Upper lobe of left lung (tissue), 6 donors: ENCODE results near the gene KDM5B. TPM values are rescaled to one million over a fixed set of nuclear protein-coding genes. Genes with fewer than 3 reads are reported as not detected.

Experiments
- ATAC-seq, 2 donors: fragments of 200-7000 bp; cut with Tn5 transposase; one replicate each; pipeline ENCODE4 v1.9.1; 2022; ENCODE audit warnings: mild to moderate bottlenecking in 2 of 2, moderate library complexity in 2 of 2; ENCODE audit not compliant: low FRiP score in 2 of 2
- DNase-seq, 2 donors: peaks; one replicate each; pipeline ENCODE4 v3.0.0-alpha.2; 2019 to 2020
- H3K27ac ChIP-seq, 4 donors: fragments of 200-600 bp; sonication (generic); one replicate each; pipeline ENCODE4 v1.5.1; 2016 to 2019
- H3K27me3 ChIP-seq, 4 donors: fragments of 200-600 bp; sonication (generic); one replicate each; pipeline ENCODE4 v1.5.1; 2017 to 2019
- H3K36me3 ChIP-seq, 4 donors: fragments of 200-600 bp; sonication (generic); one replicate each; pipeline ENCODE4 v1.5.1; 2016 to 2019
- H3K4me1 ChIP-seq, 4 donors: fragments of 200-600 bp; sonication (generic); one replicate each; pipeline ENCODE4 v1.5.1; 2018 to 2019
- H3K4me3 ChIP-seq, 4 donors: fragments of 200-600 bp; sonication (generic); one replicate each; pipeline ENCODE4 v1.5.1; 2017 to 2019; ENCODE audit warnings: mild to moderate bottlenecking in 2 of 4, moderate library complexity in 1 of 4
- H3K9me3 ChIP-seq, 4 donors: fragments of 200-600 bp; sonication (generic); one replicate each; pipeline ENCODE4 v1.5.1; 2018 to 2019
- EP300 ChIP-seq, 4 donors: sonication (generic); formaldehyde crosslinking; IDR thresholded peaks; one replicate each; pipeline ENCODE4 v1.5.1; 2017; ENCODE audit warnings: antibody characterized with exemption in 4 of 4, control low read depth in 2 of 4
- POLR2A ChIP-seq, 4 donors: fragments of 450-650 bp; IDR thresholded peaks; one replicate each; pipeline ENCODE4 v1.5.1; 2016 to 2017; ENCODE audit warnings: antibody characterized with exemption in 4 of 4, mild to moderate bottlenecking in 2 of 4
- POLR2AphosphoS5 ChIP-seq, 2 donors: sonication (generic); formaldehyde crosslinking; IDR thresholded peaks; one replicate each; pipeline ENCODE4 v1.5.1; 2017; ENCODE audit warnings: antibody characterized with exemption in 2 of 2
- WGBS, 2 donors: methylation state at CpG; one replicate each; pipeline ENCODE4 v1.1.5; 2017 to 2018; 5-methylcytosine and 5-hydroxymethylcytosine counted together
- total RNA-seq, 6 donors: library from RNA; depleted of rRNA in 4 of 6; stranded (reverse); fragments of >200 nt in 4 of 6; gene quantifications; one replicate each; pipeline versions ENCODE4 v1.1.0 to v1.2.1, GENCODE V29; 2016 to 2021
- TF ChIP-seq, protein P1 (sequence below), 6 experiments: fragments of 450-650 bp in 4 of 6; fragments of 200-600 bp in 2 of 6; sonication (generic) in 2 of 6; IDR thresholded peaks; one replicate each; pipeline ENCODE4 v1.5.1; 2016 to 2019; ENCODE audit warnings: antibody characterized with exemption in 6 of 6
- donor health status: DM: no; HTN: no; CAD: no; lungs with moderate emphysema.
- donor health status: DM: no; HTN: yes; CAD: no; lungs with severe emphysema.

Gene KDM5B
- 100 to 1,000 TPM in 1 of 6 donors, 10 to 100 TPM in 5; 42.2 to 102 (median 51.6) TPM for total RNA-seq

DNA sequence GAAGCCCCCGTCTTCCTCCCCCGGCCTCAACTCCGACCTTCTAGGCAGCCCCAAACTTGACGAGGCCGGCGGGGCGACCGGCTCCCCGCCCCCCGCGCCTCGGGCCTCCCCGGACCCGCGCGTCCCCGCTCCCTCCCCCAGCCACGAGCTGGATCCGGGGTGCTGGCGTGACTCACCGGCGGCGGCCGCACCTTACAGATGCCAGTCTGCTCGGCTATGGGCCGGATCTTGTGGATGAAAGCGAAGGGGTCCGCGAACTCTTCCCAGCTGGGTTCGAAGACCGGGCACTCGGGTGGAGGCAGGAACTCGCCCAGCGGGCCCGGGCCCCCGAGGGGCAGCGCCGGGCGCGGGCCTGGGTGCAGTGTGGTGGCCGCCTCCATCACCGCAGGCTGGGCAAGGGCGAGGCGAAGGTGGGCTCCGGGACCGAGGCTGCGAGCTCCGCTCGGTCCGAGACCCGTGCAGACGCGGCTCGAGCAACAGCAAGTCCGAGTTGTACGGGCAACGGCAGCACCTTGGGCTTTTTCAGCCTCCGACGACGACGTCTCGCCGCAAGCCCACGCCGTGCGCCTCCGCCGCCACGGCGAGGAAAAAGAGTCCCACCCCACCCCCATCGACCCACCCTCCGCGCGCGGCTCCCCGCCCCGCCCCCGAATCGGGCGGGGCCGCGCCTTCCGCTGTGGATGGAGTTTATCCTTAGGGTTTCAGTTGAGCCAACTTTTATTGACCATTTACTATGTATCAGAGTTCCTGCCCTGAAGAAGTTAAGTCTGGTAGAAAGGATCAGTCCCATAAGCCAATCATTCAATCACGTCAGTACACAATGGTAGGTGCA lies at the start of gene KDM5B:
Gene KDM5B, minus strand, starts transcription at position 496 of the 832 bp plus-strand sequence. Its CDS starts 116 bp downstream, at position 380.
- Histone ChIP-seq H3K4me3 (peak within 1 kb of the TSS; percentile 50 to 99 (median 78)), H3K9me3 (no peaks in the 10 kb centered on the region), H3K36me3 (no peaks in the 10 kb centered on the region), H3K27ac (peak within 1 kb of the TSS; percentile 81 to 94 (median 92)), H3K4me1 (peaks cover 23 to 46% (median 38%) of the 10 kb centered on the region in 4 donors), H3K27me3 (no peaks in the 10 kb centered on the region)
- 0 to 4% methylated on average over 1 to 62 of the region's 84 CpGs for WGBS, 2 donors
- ATAC-seq, result peak; percentile 8 to 57
- DNase-seq, result peak; percentile 74 to 94
- TF ChIP-seq POLR2A (IDR thresholded peaks at IDR 0.05) (peak in 3 of 4 donors; percentile 67 to 91 (median 79)), EP300 (IDR thresholded peaks at IDR 0.05) (peak in 1 of 4 donors; percentile 9), POLR2AphosphoS5 (IDR thresholded peaks at IDR 0.05) (peak; percentile 76 to 96)
- TF ChIP-seq, protein P1, sequence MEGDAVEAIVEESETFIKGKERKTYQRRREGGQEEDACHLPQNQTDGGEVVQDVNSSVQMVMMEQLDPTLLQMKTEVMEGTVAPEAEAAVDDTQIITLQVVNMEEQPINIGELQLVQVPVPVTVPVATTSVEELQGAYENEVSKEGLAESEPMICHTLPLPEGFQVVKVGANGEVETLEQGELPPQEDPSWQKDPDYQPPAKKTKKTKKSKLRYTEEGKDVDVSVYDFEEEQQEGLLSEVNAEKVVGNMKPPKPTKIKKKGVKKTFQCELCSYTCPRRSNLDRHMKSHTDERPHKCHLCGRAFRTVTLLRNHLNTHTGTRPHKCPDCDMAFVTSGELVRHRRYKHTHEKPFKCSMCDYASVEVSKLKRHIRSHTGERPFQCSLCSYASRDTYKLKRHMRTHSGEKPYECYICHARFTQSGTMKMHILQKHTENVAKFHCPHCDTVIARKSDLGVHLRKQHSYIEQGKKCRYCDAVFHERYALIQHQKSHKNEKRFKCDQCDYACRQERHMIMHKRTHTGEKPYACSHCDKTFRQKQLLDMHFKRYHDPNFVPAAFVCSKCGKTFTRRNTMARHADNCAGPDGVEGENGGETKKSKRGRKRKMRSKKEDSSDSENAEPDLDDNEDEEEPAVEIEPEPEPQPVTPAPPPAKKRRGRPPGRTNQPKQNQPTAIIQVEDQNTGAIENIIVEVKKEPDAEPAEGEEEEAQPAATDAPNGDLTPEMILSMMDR (IDR thresholded peaks at IDR 0.05), result no peak

DNA sequence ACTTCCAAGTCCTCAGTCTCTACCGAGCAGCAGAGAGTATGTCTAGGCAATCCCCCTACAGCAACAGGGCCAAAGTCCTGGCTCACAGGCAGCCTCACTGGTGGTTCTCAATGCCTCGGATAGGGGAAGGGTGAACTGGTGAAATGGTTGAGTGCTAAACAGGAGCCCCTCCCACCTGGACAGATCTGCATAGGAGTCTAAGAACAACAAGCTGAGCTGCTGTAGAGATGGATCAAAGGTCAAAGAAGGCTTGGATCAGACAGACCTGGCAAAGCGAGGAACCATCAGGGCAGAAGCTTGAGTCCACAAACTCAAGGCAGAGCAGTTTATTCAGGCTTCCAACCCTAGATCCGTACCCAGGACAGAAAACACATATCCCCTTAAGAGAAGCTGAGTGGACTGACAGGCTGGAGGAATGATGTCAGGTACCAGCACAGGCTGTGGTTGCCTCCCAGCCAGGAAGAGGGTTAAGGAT lies 49.0 kb upstream of the KDM5B start:
- H3K9me3 ChIP-seq, result no peaks in the 10 kb centered on the region
- H3K27ac ChIP-seq, result peak overlapping the region in 1 of 4 donors; percentile 50
- no peak for ATAC-seq
- no peak for TF ChIP-seq POLR2AphosphoS5 (IDR thresholded peaks at IDR 0.05)
- no peak for TF ChIP-seq POLR2A (IDR thresholded peaks at IDR 0.05)
- no peak for TF ChIP-seq EP300 (IDR thresholded peaks at IDR 0.05)
- TF ChIP-seq, protein P1 (IDR thresholded peaks at IDR 0.05), result no peak
- no peak for DNase-seq
- no peaks in the 10 kb centered on the region for H3K36me3 ChIP-seq
- peaks cover 10 to 25% (median 19%) of the 10 kb centered on the region in 4 donors for H3K4me1 ChIP-seq
- WGBS, 2 donors, result 63 to 76% methylated on average over 4 of the region's 4 CpGs
- H3K27me3 ChIP-seq, result no peaks in the 10 kb centered on the region
- no peak overlapping the region for H3K4me3 ChIP-seq

DNA sequence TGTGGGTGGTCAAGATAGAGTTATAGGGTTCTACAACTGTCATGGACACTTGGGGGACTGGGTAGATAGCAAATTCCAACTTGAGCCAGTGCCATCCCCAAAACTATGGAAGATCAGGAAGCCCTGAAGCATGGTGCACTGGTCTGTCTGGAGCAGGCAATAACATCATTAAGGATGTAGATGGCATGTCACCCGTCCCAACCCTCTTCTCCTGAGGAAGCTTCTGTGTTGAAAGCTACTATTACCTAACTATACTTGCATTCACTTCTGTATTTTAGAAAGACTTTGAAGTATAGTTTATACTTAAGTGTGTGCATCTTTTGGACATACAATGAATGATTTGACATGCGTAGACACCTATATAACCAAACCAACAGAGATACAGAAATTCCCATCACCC lies 47.8 kb upstream of the KDM5B start:
- no peak for DNase-seq
- no peaks in the 10 kb centered on the region for H3K27me3 ChIP-seq
- no peaks in the 10 kb centered on the region for H3K9me3 ChIP-seq
- H3K4me1 ChIP-seq, result peaks cover 10 to 17% (median 14%) of the 10 kb centered on the region in 4 donors
- TF ChIP-seq POLR2A (IDR thresholded peaks at IDR 0.05), result no peak
- no peak for TF ChIP-seq POLR2AphosphoS5 (IDR thresholded peaks at IDR 0.05)
- H3K27ac ChIP-seq, result no peak overlapping the region
- ATAC-seq, result no peak
- 91 to 92% methylated on average over 2 of the region's 2 CpGs for WGBS, 2 donors
- no peak overlapping the region for H3K4me3 ChIP-seq
- H3K36me3 ChIP-seq, result no peaks in the 10 kb centered on the region

DNA sequence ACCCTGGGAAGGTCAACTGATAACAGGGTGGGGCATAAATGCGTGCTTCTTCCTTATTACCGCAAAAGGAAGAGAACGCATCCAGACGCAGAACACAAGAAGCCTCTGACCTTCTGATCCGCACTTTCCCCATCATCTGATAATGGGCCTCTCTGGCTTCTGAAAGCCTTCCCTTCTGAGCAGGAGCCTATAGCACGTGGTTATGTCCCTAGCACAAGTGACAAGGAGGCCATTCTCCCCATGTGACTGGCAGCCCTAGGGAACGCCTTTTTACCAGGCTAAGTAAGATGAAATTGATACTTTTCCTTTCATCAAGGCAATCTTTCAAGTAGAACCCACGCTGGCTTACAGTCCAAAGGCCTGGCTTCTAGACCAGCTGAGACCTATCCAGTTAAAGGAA lies 46.6 kb upstream of the KDM5B start:
- no peaks in the 10 kb centered on the region for H3K36me3 ChIP-seq
- ATAC-seq (no peak), DNase-seq (no peak)
- H3K27me3 ChIP-seq, result no peaks in the 10 kb centered on the region
- H3K4me1 ChIP-seq, result peaks cover 6 to 12% (median 8%) of the 10 kb centered on the region in 4 donors
- no peaks in the 10 kb centered on the region for H3K9me3 ChIP-seq
- 92 to 93% methylated on average over 8 of the region's 8 CpGs for WGBS, 2 donors
- H3K4me3 ChIP-seq, result no peak overlapping the region
- no peak overlapping the region for H3K27ac ChIP-seq
- TF ChIP-seq POLR2AphosphoS5 (IDR thresholded peaks at IDR 0.05) (no peak), POLR2A (IDR thresholded peaks at IDR 0.05) (no peak), EP300 (IDR thresholded peaks at IDR 0.05) (no peak)
- TF ChIP-seq, protein P1 (IDR thresholded peaks at IDR 0.05), result no peak

DNA sequence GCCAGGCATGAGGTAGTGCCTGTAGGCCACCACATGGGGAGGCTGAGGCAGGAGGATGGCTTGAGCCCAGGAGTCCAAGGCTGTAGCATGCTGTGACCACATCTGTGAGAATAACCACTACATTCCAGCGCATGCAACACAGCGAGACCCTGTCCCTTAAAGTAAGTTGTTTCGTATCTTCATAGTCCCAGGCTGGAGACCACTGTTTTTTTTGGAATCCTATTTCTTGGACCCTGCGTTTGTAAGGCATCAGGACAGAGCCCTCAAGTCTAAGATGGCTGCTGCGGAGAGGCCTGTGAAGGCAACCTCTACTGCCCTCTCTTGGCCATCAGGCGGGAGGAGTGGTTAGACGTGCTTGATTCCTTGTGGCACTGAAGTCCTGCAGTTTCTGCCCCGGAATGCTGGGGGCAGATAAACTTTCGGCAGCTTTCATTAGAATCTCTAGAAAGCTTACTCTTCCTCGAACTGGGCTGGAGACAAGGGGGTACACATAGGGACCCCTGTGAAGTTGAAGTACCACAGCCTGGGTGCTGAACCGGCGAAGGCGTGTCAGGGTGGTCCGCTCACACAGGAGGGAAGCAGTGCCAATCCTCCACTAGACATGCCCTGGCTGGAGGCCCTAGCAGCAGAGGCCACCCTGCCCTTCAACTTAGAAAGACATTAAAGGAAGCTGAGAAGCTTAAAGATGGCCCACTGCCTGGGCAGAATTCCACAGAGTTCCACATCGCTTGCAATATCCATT lies 44.1 kb upstream of the KDM5B start:
- WGBS, 2 donors, result 60 to 67% methylated on average over 12 to 15 of the region's 15 CpGs
- ATAC-seq (peak in 1 of 2 donors; percentile 70), DNase-seq (peak in 1 of 2 donors; percentile 41)
- no peaks in the 10 kb centered on the region for H3K9me3 ChIP-seq
- no peak overlapping the region for H3K27ac ChIP-seq
- H3K4me1 ChIP-seq, result no peaks in the 10 kb centered on the region
- no peak for TF ChIP-seq POLR2A (IDR thresholded peaks at IDR 0.05)
- TF ChIP-seq, protein P1 (IDR thresholded peaks at IDR 0.05), result peak in 3 of 6 experiments; percentile 13 to 42 (median 30)
- no peak overlapping the region for H3K4me3 ChIP-seq
- no peaks in the 10 kb centered on the region for H3K36me3 ChIP-seq
- no peaks in the 10 kb centered on the region for H3K27me3 ChIP-seq
